ENCODE results near the gene ACAP3. TPM values are rescaled to one million over a fixed set of nuclear protein-coding genes. Genes with fewer than 3 reads are reported as not detected.

Gene ACAP3
- total RNA-seq, 8 experiments from 2014 or later, result 23.9 to 88.9 (median 48.9) TPM

GRCh38 chr1:1285102-1285571, 22.6 kb downstream of the ACAP3 start:
- Histone ChIP-seq H3K4me1 (replicated peaks in 1 of 2) (no peaks in the 10 kb centered on the region), H3K4me3 (no peak overlapping the region), H3K27ac (no peak overlapping the region)
- peak in 2 of 8 experiments; percentile 1 to 7 for ATAC-seq (replicated peaks in 6 of 8)
- in situ Hi-C loops (cut with MboI; ENCODE audit: low pct_unique_long_range_greater_than_20kb in 2 of 9, low sequenced_read_pairs in 9 of 9, unreplicated experiment in 9 of 9), result no loop called here
- WGBS, 10 experiments, result 61 to 77% (median 68%) methylated on average over 6 to 11 of the region's 22 CpGs; no CpG with 5 or more reads in 7 of the 10 experiments

GRCh38 chr1:1284221-1285101, 23.3 kb downstream of the ACAP3 start:
- peak in 3 of 8 experiments; percentile 4 to 6 (median 6) for ATAC-seq (replicated peaks in 6 of 8)
- WGBS, 10 experiments, result 85 to 100% (median 100%) methylated on average over 2 to 8 of the region's 32 CpGs; no CpG with 5 or more reads in 7 of the 10 experiments
- no peak overlapping the region for H3K27ac ChIP-seq
- no peaks in the 10 kb centered on the region for H3K4me1 ChIP-seq (replicated peaks in 1 of 2)
- H3K4me3 ChIP-seq, result no peak overlapping the region
- in situ Hi-C loops (cut with MboI; ENCODE audit: low pct_unique_long_range_greater_than_20kb in 2 of 9, low sequenced_read_pairs in 9 of 9, unreplicated experiment in 9 of 9), result no loop called here

- peak in 3 of 8 experiments; percentile 49 to 74 (median 66) for ATAC-seq (replicated peaks in 6 of 8)
- no peaks in the 10 kb centered on the region for H3K4me1 ChIP-seq (replicated peaks in 1 of 2)
- WGBS, 10 experiments, result 0 to 40% (median 17%) methylated on average over 1 of the region's 9 CpGs; no CpG with 5 or more reads in 7 of the 10 experiments
- in situ Hi-C loops (cut with MboI; ENCODE audit: low pct_unique_long_range_greater_than_20kb in 2 of 9, low sequenced_read_pairs in 9 of 9, unreplicated experiment in 9 of 9), result no loop called here
- H3K4me3 ChIP-seq, result no peak overlapping the region
- H3K27ac ChIP-seq, result no peak overlapping the region
These were observed 23.9 kb downstream of the ACAP3 start for GRCh38 chr1:1283821-1284220.

- in situ Hi-C loops (cut with MboI; ENCODE audit: low pct_unique_long_range_greater_than_20kb in 2 of 9, low sequenced_read_pairs in 9 of 9, unreplicated experiment in 9 of 9), result no loop called here
- peak in 1 of 8 experiments; percentile 5 for ATAC-seq (replicated peaks in 6 of 8)
- 40 to 93% (median 80%) methylated on average over 2 to 9 of the region's 14 CpGs; no CpG with 5 or more reads in 4 of the 10 experiments for WGBS, 10 experiments
These were observed 24.7 kb downstream of the ACAP3 start for GRCh38 chr1:1282998-1283397.

GRCh38 chr1:1281533-1282321, 26.0 kb downstream of the ACAP3 start:
- in situ Hi-C loops (cut with MboI; ENCODE audit: low pct_unique_long_range_greater_than_20kb in 2 of 9, low sequenced_read_pairs in 9 of 9, unreplicated experiment in 9 of 9), result no loop called here
- H3K4me3 ChIP-seq, result no peak overlapping the region
- no peak overlapping the region for H3K27ac ChIP-seq
- ATAC-seq (replicated peaks in 6 of 8), result peak; percentile 6 to 58 (median 22)
- WGBS, 10 experiments, result 20 to 74% (median 69%) methylated on average over 2 to 13 of the region's 26 CpGs; no CpG with 5 or more reads in 5 of the 10 experiments
- H3K4me1 ChIP-seq (replicated peaks in 1 of 2), result no peaks in the 10 kb centered on the region

More at GRCh38 chr1:1282998-1283397, 24.7 kb downstream of the ACAP3 start:
- Histone ChIP-seq H3K4me3 (no peak overlapping the region), H3K27ac (no peak overlapping the region), H3K4me1 (replicated peaks in 1 of 2) (no peaks in the 10 kb centered on the region)

- Histone ChIP-seq H3K27ac (no peak overlapping the region), H3K4me3 (no peak overlapping the region), H3K4me1 (replicated peaks in 1 of 2) (no peaks in the 10 kb centered on the region)
- in situ Hi-C loops (cut with MboI; ENCODE audit: low pct_unique_long_range_greater_than_20kb in 2 of 9, low sequenced_read_pairs in 9 of 9, unreplicated experiment in 9 of 9), result no loop called here
- WGBS, 10 experiments, result 71 to 100% (median 77%) methylated on average over 1 to 6 of the region's 21 CpGs; no CpG with 5 or more reads in 6 of the 10 experiments
- ATAC-seq (replicated peaks in 6 of 8), result peak in 3 of 8 experiments; percentile 2 to 9 (median 9)
These were observed 26.8 kb downstream of the ACAP3 start for GRCh38 chr1:1280782-1281481.

GRCh38 chr1:1279028-1279427, 28.7 kb downstream of the ACAP3 start:
- in situ Hi-C loops (cut with MboI; ENCODE audit: low pct_unique_long_range_greater_than_20kb in 2 of 9, low sequenced_read_pairs in 9 of 9, unreplicated experiment in 9 of 9), result no loop called here
- WGBS, 10 experiments, result 69 to 95% (median 86%) methylated on average over 4 to 16 of the region's 17 CpGs; no CpG with 5 or more reads in 3 of the 10 experiments
- Histone ChIP-seq H3K4me1 (replicated peaks in 1 of 2) (peaks cover 6 to 7% of the 10 kb centered on the region in 2 donors), H3K4me3 (no peak overlapping the region), H3K27ac (no peak overlapping the region)
- ATAC-seq (replicated peaks in 6 of 8), result no peak

- peaks cover 6 to 7% of the 10 kb centered on the region in 2 donors for H3K4me1 ChIP-seq (replicated peaks in 1 of 2)
- ATAC-seq (replicated peaks in 6 of 8), result no peak
- H3K27ac ChIP-seq, result no peak overlapping the region
- in situ Hi-C loops (cut with MboI; ENCODE audit: low pct_unique_long_range_greater_than_20kb in 2 of 9, low sequenced_read_pairs in 9 of 9, unreplicated experiment in 9 of 9), result no loop called here
- 78 to 100% (median 90%) methylated on average over 1 to 12 of the region's 13 CpGs; no CpG with 5 or more reads in 2 of the 10 experiments for WGBS, 10 experiments
- no peak overlapping the region for H3K4me3 ChIP-seq
These were observed 29.1 kb downstream of the ACAP3 start for GRCh38 chr1:1278620-1279019.

- H3K4me1 ChIP-seq (replicated peaks in 1 of 2), result peaks cover 25 to 26% of the 10 kb centered on the region in 2 donors
- no peak overlapping the region for H3K27ac ChIP-seq
- 75 to 100% (median 81%) methylated on average over 1 to 9 of the region's 9 CpGs; no CpG with 5 or more reads in 1 of the 10 experiments for WGBS, 10 experiments
- ATAC-seq (replicated peaks in 6 of 8), result no peak
- in situ Hi-C loops (cut with MboI; ENCODE audit: low pct_unique_long_range_greater_than_20kb in 2 of 9, low sequenced_read_pairs in 9 of 9, unreplicated experiment in 9 of 9), result no loop called here
- no peak overlapping the region for H3K4me3 ChIP-seq
These were observed 31.9 kb downstream of the ACAP3 start for GRCh38 chr1:1275836-1276235.

- ATAC-seq (replicated peaks in 6 of 8), result no peak
- Histone ChIP-seq H3K4me3 (peak overlapping the region in 2 of 5 donors; percentile 86 to 90), H3K4me1 (replicated peaks in 1 of 2) (peaks cover 26 to 27% of the 10 kb centered on the region in 2 donors), H3K27ac (no peak overlapping the region)
- 67 to 100% (median 96%) methylated on average over 1 to 4 of the region's 15 CpGs; no CpG with 5 or more reads in 5 of the 10 experiments for WGBS, 10 experiments
- in situ Hi-C loops (cut with MboI; ENCODE audit: low pct_unique_long_range_greater_than_20kb in 2 of 9, low sequenced_read_pairs in 9 of 9, unreplicated experiment in 9 of 9), result loop anchor here in 3 of 9 experiments (25.0 kb wide), 2 partner anchors 113 to 263 kb away; partner anchors contain the start of genes AGRN (in 2 of the 3), HES4 (in 2 of the 3), ISG15 (in 2 of the 3) and TTLL10 (in 1 of the 3)
These were observed 32.7 kb downstream of the ACAP3 start for GRCh38 chr1:1274931-1275431.

- peaks cover 26 to 27% of the 10 kb centered on the region in 2 donors for H3K4me1 ChIP-seq (replicated peaks in 1 of 2)
- WGBS, 10 experiments, result 40 to 79% (median 52%) methylated on average over 2 to 10 of the region's 31 CpGs; no CpG with 5 or more reads in 6 of the 10 experiments
- H3K4me3 ChIP-seq, result peak overlapping the region; percentile 86 to 98 (median 96)
- in situ Hi-C loops (cut with MboI; ENCODE audit: low pct_unique_long_range_greater_than_20kb in 2 of 9, low sequenced_read_pairs in 9 of 9, unreplicated experiment in 9 of 9), result loop anchor here in 3 of 9 experiments (25.0 kb wide), 2 partner anchors 112 to 262 kb away; partner anchors contain the start of genes AGRN (in 2 of the 3), HES4 (in 2 of the 3), ISG15 (in 2 of the 3) and TTLL10 (in 1 of the 3)
- H3K27ac ChIP-seq, result peak overlapping the region; percentile 53 to 95
- ATAC-seq (replicated peaks in 6 of 8), result no peak
These were observed 33.3 kb downstream of the ACAP3 start for GRCh38 chr1:1274299-1274930.

Data from motor neuron (in vitro differentiated cells).